D721Med (cell line): ENCODE results near the gene CSNK1A1.

Source experiments
- DNase-seq: peaks from one replicate; pipeline ENCODE4 v3.0.0; 2011; ENCODE audit warnings: low spot score; ENCODE audit not compliant: insufficient read length
- FAIRE-seq: peaks from 2 replicates; lab custom pipeline; 2011; peaks lifted over from hg19 to GRCh38; lab: Jason Lieb, UNC
- TF ChIP-seq, protein P1 (sequence below): IDR thresholded peaks from 2 replicates; pipeline ENCODE4 v1.5.1; 2012; ENCODE audit warnings: mild to moderate bottlenecking, control low read depth; ENCODE audit not compliant: insufficient read depth; ENCODE audit errors: missing control alignments

Gene CSNK1A1

DNA sequence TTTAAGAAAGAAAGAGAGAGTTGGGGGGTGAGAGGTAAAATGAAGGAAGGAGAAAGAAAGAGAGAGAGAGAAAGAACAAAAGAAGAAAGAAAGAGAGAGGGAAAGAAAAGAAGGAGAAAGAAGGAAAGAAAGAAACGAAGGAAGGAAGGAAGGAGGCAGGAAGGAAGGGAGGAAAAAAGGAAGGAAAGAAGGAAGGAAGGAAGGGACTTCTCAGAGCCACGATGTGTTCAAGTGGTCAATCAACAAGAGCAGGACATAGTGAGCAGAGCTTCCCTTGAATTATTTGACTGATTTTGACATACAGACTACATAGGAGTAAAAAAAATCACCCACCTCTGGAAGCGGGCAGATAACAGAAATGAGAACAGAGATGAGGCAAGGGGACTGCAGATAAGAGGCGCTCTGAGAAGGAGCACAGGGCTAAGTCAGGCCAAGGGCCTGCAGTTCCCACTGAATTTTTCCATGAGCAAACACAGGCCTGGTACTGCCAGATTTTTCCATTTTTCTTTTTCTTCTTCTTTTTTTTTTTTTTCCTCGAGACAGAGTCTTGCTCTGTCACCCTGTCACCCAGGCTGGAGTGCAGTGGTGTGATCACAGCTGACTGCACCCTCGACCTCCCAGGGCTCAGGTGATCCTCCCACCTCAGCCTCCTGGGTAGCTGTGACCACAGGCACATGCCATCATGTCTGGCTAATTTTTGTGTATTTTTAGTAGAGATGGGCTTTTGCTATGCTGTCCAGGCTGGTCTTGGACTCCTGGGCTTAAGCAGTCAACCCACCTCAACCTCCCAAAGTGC is 94.4 kb downstream of the CSNK1A1 start:
- no peak for FAIRE-seq
- TF ChIP-seq, protein P1, sequence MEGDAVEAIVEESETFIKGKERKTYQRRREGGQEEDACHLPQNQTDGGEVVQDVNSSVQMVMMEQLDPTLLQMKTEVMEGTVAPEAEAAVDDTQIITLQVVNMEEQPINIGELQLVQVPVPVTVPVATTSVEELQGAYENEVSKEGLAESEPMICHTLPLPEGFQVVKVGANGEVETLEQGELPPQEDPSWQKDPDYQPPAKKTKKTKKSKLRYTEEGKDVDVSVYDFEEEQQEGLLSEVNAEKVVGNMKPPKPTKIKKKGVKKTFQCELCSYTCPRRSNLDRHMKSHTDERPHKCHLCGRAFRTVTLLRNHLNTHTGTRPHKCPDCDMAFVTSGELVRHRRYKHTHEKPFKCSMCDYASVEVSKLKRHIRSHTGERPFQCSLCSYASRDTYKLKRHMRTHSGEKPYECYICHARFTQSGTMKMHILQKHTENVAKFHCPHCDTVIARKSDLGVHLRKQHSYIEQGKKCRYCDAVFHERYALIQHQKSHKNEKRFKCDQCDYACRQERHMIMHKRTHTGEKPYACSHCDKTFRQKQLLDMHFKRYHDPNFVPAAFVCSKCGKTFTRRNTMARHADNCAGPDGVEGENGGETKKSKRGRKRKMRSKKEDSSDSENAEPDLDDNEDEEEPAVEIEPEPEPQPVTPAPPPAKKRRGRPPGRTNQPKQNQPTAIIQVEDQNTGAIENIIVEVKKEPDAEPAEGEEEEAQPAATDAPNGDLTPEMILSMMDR: no peak
- no peak for DNase-seq

DNA sequence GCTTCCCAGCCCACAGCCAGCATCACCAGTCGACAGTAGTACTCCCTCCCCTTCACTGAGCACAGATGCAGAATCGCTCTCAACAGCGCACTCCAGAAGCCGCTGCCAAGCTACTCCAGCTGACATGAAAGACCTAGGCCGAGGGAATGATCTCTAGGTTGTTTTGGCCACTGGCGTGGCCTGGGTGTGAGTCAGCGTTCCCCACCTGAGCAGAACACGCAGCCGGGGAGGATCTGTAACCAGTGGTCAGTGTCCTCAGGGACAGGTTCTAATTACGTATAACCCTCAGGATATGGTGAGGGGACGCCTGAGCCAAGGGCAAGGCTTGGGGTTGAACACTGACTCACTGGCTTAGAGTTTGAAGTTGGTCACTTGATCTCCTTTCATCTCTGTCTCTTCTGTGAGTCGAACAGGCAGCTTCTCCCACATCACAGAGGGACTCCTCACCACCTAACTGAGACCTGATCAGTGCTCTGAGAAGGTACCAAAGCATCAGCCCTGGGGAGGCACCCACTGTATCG is 95.3 kb downstream of the CSNK1A1 start:
- no peak for FAIRE-seq
- no peak for DNase-seq
- TF ChIP-seq, protein P1: no peak

DNA sequence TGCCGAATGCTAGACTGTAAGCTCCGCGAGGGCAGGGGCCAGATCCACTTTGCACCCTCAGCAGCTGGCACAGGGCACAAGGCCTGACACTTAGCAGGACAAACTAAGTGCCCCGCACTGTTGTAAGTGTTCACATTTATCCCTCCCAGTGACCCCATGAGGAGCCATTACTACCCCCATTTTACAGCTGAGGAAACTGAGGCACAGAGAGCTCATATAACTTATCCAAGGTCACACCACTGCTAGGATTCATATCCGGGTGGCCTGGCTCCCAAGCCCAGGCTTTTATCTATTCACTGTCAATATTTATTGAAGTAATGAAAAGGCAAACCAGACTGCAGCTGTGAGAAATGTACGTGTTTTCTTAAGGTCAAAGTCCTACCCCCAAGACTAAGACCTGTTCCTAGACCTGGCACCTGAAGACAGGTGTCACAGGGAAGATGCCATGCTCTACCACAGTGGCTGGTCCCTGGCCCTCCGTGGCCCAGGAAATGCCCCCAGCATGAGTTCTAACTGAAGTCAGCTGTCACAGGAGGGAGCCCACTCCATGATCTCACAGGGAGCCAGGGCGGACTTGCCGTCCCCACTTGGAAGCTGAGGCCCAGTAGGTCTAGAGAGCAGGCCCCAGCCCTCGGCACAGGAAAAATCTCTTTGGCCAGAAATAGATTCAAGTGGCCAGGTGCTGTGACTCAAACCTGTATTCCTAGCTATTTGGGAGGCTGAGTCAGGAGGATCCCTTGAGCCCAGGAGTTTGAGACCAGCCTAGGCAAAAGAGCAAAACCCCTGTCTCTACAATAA is 97.4 kb downstream of the CSNK1A1 start:
- TF ChIP-seq, protein P1: no peak
- no peak for DNase-seq
- no peak for FAIRE-seq

DNA sequence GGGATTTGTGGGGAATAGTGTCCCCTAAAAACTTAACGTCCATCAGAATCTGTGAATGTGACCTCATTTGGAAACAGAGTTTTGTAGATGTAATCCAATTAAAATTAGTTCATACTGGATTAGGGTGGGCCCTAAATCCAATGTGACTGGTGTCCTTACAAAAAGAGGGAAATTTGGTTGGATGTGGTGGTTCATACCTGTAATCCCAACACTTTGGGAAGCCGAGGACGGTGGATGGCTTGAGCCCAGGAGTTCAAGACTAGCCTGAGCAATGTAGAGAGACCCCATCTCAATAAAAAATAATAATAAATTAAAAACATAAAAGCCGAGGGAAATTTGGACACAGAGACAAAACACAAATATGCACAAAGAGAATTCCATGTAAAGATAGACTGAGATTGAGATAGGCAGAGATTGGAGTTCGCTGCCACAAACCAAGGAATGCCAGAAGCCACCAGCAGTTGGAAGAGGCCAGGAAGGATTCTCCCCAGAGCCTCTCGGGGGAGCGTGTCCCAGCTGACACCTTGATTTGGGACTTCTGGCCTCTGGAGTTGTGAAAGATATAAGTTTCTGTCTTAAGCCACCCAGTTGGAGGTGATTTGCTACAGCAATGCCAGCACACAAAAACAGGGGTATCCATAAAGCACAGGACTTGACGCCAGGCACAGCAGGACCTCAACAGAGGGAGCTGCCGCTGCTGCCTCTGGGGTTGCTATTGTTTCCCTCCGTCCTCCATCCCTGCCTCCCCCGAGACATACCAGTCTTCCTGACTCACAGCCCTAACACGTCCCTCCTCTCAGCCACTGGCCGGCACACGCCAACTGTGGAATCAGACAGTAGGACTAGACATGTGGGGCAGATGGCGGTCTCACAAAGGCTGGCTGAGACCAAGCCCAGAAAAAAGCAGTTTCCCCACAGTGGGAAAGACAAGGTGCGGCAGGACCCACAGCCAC is 98.3 kb downstream of the CSNK1A1 start:
- TF ChIP-seq, protein P1: no peak
- no peak for FAIRE-seq
- DNase-seq: no peak

DNA sequence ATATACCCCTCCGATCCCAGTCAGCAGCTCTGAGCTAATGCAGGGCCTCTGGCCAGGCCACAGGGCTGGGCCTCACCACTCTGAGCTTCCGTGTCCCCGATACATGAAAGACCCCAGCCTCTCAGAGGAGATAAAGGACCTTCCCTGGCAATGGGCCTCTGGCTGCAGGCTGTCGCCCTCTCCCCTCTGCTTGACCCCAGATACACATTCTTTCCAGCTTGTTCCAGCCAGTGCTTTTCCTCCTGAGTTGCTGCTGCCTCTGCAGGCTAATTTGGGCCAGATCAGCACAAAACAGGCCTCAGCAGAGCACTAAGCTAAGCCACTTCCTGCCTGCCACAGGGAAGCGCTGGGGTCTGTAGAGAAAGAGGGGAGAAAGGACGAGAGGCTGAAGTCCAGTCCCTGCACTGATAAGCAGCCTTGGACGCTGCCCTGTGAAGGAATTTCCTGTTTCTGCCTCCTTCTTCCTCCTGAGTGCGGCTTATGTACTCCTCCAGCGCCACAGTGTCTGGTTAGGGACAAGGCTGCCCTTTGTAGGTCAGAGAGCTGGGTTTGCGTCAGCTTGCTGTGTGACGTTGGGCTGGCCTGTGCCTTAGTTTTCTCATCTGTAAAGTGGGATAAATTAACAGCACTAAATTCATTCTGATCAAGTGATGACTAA is 99.1 kb downstream of the CSNK1A1 start:
- FAIRE-seq (no peak), DNase-seq (no peak)
- TF ChIP-seq, protein P1: no peak

DNA sequence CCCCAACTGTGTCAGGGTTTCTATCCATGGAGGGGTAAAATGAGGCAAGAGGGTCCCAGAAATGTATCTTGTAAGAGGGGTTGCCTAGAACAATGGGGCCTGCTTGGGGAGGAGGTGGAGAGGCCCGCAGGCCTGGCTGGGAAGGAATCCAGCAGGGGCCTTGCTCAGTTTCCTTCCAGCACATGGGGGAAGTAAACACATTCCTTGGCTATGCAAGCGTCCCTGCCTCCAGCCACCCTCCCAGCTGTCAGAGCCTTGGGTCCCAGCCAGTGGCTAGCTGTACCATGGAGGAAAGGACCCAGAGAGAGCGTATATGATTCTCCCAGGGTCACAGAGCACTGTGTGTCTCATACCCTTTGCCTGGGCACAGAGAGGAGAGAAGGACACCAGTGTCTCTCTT is 101.0 kb downstream of the CSNK1A1 start:
- FAIRE-seq (no peak), DNase-seq (no peak)
- TF ChIP-seq, protein P1: no peak
